D721Med (cell line): ENCODE measurements around the gene SHC2.

Experiments
- DNase-seq: peaks from one replicate; pipeline ENCODE4 v3.0.0; 2011; ENCODE audit warnings: low spot score; ENCODE audit not compliant: insufficient read length
- FAIRE-seq: peaks from 2 replicates; lab custom pipeline; 2011; peaks lifted over from hg19 to GRCh38; lab: Jason Lieb, UNC
- TF ChIP-seq, protein P1 (sequence below): IDR thresholded peaks from 2 replicates; pipeline ENCODE4 v1.5.1; 2012; ENCODE audit warnings: mild to moderate bottlenecking, control low read depth; ENCODE audit not compliant: insufficient read depth; ENCODE audit errors: missing control alignments

Gene SHC2

GRCh38 chr19:372306-372890, 88.4 kb downstream of the SHC2 start:
- DNase-seq: no peak
- TF ChIP-seq, protein P1, sequence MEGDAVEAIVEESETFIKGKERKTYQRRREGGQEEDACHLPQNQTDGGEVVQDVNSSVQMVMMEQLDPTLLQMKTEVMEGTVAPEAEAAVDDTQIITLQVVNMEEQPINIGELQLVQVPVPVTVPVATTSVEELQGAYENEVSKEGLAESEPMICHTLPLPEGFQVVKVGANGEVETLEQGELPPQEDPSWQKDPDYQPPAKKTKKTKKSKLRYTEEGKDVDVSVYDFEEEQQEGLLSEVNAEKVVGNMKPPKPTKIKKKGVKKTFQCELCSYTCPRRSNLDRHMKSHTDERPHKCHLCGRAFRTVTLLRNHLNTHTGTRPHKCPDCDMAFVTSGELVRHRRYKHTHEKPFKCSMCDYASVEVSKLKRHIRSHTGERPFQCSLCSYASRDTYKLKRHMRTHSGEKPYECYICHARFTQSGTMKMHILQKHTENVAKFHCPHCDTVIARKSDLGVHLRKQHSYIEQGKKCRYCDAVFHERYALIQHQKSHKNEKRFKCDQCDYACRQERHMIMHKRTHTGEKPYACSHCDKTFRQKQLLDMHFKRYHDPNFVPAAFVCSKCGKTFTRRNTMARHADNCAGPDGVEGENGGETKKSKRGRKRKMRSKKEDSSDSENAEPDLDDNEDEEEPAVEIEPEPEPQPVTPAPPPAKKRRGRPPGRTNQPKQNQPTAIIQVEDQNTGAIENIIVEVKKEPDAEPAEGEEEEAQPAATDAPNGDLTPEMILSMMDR: no peak
- FAIRE-seq: no peak

GRCh38 chr19:371501-372168, 89.2 kb downstream of the SHC2 start:
- DNase-seq (no peak), FAIRE-seq (no peak)
- TF ChIP-seq, protein P1: no peak

DNA sequence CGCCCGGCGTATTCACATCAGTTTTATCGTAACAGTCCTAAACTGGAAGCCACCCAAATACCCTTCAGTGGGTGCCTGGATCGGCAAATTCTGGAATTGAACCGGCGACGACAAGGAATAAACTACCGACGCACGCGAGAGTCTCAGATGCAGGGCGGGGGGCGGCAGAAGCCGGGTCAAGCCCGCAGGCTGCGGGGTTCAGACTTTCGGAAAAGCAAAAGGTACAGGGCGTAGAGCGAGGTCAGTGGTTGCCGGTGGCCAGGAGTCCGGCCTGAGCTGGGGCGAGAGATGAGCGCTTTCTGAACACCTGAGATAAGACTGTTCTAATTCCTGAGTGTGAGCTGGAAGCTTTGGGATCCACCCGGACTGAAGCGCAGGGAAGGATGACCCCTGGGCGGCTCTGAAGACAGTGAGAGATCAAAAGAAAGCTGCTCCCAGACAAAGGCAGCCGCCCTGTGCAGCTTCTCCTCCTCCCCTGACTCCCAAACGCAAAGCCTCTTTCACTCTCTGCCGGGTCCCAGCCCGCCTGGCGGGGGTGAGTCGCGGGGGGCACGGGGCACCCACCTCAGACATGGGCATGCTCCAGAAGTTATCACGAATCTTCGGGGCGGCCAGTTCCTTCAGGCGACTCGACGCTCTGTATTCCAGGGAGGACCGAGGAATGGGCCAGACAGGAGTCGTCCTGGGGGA, 90.0 kb downstream of the SHC2 start:
- TF ChIP-seq, protein P1: no peak
- DNase-seq (no peak), FAIRE-seq (no peak)

GRCh38 chr19:369876-370275, 91.0 kb downstream of the SHC2 start:
- no peak for FAIRE-seq
- TF ChIP-seq, protein P1: no peak
- DNase-seq: no peak

DNA sequence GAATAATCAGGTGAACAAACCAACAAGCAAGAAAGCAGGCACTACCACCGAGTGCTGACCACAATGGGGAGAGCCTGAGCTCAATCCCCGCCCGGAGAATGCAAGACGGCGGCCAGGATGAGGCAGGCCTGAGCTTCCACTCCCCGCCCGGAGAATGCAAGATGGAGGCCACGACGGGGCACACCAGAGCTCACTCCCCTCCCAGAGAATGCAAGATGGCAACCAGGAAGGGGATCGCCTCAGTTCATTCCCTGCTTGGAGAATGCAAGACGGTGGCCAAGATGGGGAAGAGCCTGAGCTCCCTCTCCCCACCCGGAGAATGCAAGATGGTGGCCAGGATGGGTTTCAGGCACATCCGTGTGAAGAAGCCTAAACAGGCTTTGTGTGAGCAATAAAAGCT, 91.6 kb downstream of the SHC2 start:
- FAIRE-seq: no peak
- no peak for DNase-seq
- TF ChIP-seq, protein P1: no peak

DNA sequence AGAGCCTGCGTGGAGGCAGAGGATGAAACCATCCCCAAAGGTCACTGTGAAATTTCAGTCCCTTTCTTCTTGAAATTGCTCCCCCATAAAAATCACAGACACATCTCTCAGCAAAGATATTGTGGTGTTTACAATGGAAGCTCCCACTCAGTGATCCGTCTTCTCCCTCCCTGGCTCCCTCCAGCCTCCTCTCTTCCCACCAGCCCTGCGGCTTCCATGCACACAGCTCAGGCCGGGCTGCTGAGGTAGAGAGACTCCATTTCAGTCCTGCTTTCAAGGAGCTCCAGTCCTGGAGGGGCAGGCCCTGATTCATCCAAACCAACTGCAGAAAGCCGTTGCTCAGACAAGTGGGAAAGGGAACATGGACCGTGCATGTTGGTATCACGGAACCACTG, 92.2 kb downstream of the SHC2 start:
- DNase-seq: no peak

More for the DNA sequence above, 92.2 kb downstream of the SHC2 start:
- FAIRE-seq: no peak
- TF ChIP-seq, protein P1: no peak
